ENCODE data around the gene VSTM2B. TPM values are rescaled to one million over a fixed set of nuclear protein-coding genes. Genes with fewer than 3 reads are reported as not detected.

VSTM2B gene
- total RNA-seq, 1 donor from 2014 or later: not detected

- no peak for DNase-seq (ENCODE audit: low read depth in 2 of 2)
These were observed 29.8 kb upstream of the VSTM2B start for GRCh38 chr19:29495901-29496441.

DNA sequence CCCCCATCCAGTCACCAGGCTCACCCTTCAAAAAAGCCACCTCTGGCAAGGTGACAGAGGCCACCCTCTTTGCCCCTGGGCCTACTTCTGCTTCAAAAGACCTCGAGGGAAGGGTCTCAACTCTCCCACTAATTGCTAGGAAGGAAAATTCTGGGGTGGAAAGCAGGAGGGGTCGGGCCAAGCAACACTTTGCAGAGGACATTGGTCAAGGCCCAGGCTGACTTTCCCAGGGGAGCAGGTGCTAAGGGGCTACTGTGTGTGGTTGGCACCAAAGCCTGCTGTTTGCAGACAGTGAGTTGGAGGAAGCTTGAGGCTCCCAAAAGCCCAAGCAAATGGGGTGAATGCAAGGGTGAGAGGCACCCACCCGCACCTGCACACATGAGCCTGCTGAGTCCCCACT lies 28.6 kb upstream of the VSTM2B start:
- DNase-seq (ENCODE audit: low read depth in 2 of 2): no peak

GRCh38 chr19:29497686-29498436 lies 27.9 kb upstream of the VSTM2B start:
- DNase-seq (ENCODE audit: low read depth in 2 of 2): no peak

GRCh38 chr19:29499261-29499920 lies 26.4 kb upstream of the VSTM2B start:
- DNase-seq (ENCODE audit: low read depth in 2 of 2): no peak

GRCh38 chr19:29499921-29500590 lies 25.7 kb upstream of the VSTM2B start:
- no peak for DNase-seq (ENCODE audit: low read depth in 2 of 2)

DNA sequence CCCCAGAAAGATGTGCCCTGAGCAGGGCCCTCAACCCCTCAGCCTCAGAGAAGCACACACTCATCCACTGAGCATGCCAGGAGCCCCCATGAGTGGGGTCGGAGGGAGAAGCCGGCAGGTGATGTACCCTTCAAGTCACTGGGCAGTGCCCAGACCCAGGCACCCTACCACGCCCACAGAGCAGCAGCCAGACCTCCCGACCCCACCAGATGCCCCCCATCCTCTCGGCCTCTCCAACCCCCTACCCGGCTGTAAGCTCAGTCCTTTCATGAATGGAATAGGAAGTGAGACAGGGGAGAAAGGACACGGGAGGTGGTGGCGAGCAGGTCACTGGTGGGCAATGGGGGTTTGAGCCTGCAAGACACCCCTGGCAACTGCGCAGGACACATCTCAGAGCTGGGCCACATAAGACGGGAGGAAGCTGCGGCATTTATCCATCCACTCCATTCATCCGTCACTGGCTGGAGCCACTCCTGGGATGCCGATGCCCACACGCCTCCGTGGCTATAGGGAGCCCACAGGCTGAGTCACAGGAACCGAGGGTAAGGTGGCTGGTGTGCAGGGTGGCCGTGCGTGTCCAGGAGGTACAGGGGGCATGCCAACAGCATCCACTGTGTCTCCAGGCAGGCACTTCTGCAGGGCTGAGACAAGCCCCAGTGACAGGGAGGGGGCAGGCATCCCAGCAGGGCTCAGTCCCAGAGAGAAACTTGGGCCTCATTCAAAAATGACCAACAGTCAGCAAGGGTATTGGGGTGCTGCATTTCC lies 23.8 kb upstream of the VSTM2B start:
- no peak for DNase-seq (ENCODE audit: low read depth in 2 of 2)

GRCh38 chr19:29502581-29502850 lies 23.3 kb upstream of the VSTM2B start:
- DNase-seq (ENCODE audit: low read depth in 2 of 2): no peak

DNA sequence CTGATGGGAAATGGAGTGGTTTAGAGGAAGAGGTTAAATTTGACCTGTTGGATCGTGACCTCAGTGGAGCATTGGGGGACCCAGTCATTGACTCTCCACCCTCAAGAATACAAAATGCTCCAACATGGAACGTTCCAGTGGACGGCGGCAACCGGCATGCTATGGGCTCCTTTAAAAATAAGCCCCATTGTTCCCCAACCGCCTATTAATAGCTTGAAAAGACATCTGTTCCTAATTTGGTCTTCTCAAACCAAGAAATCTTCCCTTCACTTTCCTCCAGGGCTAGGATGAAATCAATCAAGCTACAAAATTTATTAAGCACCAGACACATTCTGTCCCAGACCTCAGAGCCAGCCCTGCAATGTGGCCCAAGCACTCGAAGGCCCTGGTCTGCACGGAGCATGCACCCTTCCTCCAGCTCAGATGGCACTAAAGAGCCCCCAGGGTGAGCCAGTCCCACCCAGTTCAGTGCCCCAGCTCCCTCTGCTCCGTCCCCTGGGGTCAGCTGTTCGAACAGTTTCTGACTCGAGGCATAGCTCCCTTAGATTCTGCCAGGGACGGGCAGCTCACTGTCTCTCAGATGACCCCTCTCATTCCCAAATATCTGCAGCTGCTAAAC lies 22.5 kb upstream of the VSTM2B start:
- no peak for DNase-seq (ENCODE audit: low read depth in 2 of 2)

GRCh38 chr19:29503785-29504184 lies 22.0 kb upstream of the VSTM2B start:
- no peak for DNase-seq (ENCODE audit: low read depth in 2 of 2)

GRCh38 chr19:29504454-29504853 lies 21.3 kb upstream of the VSTM2B start:
- DNase-seq (ENCODE audit: low read depth in 2 of 2): no peak

DNA sequence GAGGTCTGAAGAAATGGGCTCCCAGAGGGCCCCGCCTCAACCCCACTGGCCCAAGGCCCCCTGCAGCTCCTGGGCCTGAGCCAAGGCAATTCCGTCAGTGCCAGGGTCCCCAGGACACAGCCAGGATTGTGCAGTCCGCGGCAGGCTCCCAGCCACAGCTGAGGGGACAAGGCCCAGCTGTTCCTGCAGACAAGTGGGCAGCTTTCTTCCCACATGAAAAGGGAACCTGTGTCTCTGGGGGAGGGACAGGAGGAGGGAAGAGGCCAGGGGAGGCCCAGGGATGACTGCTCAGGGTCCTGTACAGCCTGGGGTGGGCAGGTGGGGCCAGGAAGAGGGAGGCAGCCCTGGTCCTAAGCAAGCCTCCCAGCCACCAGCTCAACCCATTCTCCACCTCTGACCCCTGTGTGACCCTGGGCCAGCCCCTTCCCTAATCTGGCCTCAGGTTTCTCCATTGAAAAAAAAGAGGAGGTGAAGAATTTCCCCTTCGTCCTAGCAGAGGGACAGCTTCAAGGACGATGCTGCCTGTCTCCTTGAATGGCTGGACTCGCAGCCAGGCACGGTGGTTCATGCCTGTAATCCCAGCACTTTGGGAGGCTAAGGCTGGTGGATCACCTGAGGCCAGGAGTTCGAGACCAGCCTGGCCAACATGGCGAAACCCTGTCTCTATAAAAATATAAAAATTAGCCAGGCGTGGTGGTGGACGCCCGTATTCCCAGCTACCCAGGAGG lies 20.5 kb upstream of the VSTM2B start:
- no peak for DNase-seq (ENCODE audit: low read depth in 2 of 2)

GRCh38 chr19:29506619-29506911 lies 19.2 kb upstream of the VSTM2B start:
- no peak for DNase-seq (ENCODE audit: low read depth in 2 of 2)

DNA sequence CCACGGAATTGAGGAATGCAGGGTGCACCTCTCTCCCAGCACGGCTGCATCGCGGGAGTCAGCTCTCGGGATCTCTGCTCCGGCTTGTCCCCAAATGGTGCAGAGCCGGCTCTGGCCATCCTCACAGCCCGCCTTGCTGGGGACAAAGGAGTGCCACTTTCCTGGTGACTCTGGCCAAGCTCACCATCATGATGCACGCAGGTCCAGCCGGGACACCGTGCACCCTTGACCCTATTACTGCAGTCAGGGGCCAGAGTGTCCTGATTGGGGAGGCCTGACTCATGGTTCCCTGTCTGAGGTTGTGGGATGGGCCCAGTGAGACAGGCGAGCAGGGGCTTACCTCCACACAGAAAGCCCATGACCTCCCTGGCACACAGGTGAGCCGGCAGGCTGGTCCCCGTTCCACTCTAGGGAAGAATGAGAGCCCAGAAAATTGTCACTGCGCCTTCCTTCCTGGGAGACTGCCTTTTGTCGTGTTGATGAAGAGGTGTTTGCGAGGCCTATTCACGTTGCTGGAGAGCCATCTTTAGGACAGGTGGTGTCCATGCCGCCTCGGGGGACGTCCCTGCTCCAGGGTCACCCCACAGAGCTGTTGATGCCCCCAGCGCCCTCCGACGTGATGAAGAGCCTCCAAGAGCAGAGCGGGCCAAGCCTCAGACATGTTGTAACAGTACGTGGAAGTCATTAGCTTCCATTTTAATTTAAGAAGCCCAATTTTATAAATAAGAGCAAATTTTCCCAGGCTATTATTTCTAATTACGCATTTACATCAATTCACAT lies 18.5 kb upstream of the VSTM2B start:
- DNase-seq (ENCODE audit: low read depth in 2 of 2): no peak

DNA sequence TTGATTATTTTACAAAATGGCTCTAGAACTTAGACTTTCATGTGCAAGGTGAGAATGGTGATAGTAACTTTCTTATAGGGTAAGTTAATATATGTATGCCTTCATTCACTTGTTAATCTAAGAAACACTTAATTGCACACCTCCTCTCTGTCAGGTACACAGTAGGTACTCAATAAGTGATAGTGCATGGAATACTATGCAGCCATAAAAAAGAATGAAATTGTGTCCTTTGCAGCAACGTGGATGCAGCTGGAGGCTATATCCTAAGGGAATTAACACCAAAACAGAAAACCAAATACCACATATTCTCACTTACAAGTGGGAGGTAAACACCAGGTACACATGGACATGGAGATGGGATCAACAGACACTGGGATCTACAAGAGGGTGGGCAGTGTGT lies 17.6 kb upstream of the VSTM2B start:
- no peak for DNase-seq (ENCODE audit: low read depth in 2 of 2)

DNA sequence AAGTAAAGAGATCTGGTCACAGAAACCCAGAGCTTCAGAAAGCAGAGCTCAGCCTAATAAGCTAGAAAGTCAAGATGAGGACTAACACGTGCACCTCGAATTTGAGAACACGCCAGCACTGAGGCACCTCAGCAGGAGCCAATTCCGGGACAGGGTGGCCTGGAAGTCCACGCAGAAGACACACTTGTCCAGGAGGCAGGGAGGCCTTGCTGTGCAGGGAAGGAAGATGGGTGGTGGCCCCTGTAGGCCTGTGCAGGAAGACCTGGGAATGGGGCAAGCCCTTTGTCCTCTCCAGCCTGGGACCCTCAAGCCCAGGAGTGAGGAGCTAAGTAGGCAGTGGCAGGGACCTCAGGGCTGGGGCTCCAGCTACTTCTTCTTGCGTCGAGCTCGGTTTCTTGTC lies 16.3 kb upstream of the VSTM2B start:
- no peak for DNase-seq (ENCODE audit: low read depth in 2 of 2)

GRCh38 chr19:29510701-29511265 lies 15.0 kb upstream of the VSTM2B start:
- DNase-seq (ENCODE audit: low read depth in 2 of 2): no peak

GRCh38 chr19:29511768-29512167 lies 14.0 kb upstream of the VSTM2B start:
- no peak for DNase-seq (ENCODE audit: low read depth in 2 of 2)

GRCh38 chr19:29512748-29513147 lies 13.0 kb upstream of the VSTM2B start:
- DNase-seq (ENCODE audit: low read depth in 2 of 2): no peak

DNA sequence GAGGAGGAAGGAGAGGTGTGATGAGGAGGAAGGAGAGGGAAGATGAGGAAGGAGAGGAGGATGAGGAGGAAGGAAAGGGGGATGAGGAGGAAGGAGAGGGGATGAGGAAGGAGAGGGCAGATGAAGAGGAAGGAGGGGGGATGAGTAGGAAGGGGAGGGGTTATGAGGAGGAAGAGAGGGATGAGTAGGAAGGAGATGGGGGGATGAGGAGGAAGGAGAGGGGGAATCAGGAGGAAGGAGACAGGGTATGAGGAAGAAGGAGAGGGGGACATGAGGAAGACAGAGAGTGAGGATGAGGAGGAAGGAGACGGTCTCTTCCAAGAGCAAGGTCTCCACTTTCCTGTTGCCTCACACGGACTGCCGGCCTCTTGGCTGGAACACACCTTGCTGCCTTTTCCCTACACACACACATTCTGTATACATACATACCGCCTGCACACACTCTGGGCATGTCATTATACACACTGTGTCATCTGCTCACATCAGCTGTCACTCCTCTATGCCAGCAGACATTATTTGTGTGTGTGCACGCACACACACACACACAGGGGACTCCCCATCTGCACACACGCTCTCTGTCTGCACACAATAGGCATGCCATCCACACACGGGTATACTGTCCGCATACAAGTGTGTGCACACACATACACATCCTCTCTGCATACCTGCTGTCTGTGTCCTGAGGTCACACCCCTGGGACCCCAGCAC lies 11.1 kb upstream of the VSTM2B start:
- DNase-seq (ENCODE audit: low read depth in 2 of 2): no peak
